PFSK-1 (cell line): ENCODE results near the gene HEMK1.

Experiments used
- POLR2AphosphoS5 ChIP-seq: IDR thresholded peaks from 2 replicates; pipeline ENCODE4 v1.6.1; 2012; ENCODE audit warnings: low read depth, mild to moderate bottlenecking, control low read depth, low read length, moderate library complexity
- TAF1 ChIP-seq: IDR thresholded peaks from 2 replicates; pipeline ENCODE4 v1.6.1; 2012; ENCODE audit warnings: low read length, control low read depth, borderline replicate concordance; ENCODE audit not compliant: insufficient read depth

DNA sequence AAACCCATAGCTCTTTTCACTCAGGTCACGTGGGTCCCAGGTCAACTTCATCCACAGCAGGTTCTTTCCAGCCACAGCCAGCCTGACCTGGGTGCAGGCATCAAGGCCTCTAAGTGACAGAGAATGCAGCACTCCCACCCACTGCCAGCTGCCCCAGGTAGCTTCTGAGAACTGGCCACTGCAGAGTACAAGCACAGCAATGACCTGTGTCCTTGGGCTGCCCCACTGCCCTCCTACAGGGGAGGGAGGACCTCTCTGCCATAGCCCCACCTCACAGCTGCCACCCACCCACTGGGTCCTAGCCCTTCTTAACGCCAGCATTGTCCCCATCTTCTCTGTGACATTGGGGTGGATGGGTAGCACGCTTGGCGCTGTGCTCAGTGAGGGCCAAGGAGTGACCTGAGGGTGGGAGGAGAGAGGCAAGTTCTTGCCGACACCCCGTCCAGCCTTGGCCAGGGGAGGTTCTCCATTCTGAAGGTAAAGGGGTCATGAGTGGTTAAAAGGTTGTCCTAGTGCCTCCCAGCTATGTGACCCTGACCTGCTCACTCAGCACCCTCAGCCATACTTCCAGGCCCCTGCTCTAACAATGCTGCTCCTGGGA, 29.9 kb downstream of the HEMK1 start:
- TF ChIP-seq TAF1 (no peak), POLR2AphosphoS5 (no peak)
